NCI-H524 (cell line): ENCODE measurements around the gene IGFBP6.
A peak's percentile ranks its signal among the peaks of the same experiment; 100 is the strongest.
"Not testable (repeated sequence)": the region's sequence is repeated elsewhere in the genome, so short reads cannot be mapped to it uniquely, and the experiment has no call there.

Experiments
- DNase-seq, 2 experiments: peaks; one replicate each; lab custom pipeline; 2025; lab: John Stamatoyannopoulos, UW

IGFBP6 gene

GRCh38 chr12:53070877-53071492 lies 26.5 kb upstream of the IGFBP6 start:
- peak in 1 of 2 experiments; percentile 23 for DNase-seq

- DNase-seq: no peak
Observed at GRCh38 chr12:53071591-53072551, 25.6 kb upstream of the IGFBP6 start.

GRCh38 chr12:53073881-53074280 lies 23.6 kb upstream of the IGFBP6 start:
- no peak for DNase-seq

GRCh38 chr12:53074283-53074998 lies 23.0 kb upstream of the IGFBP6 start:
- DNase-seq: no peak

GRCh38 chr12:53074999-53075370 lies 22.5 kb upstream of the IGFBP6 start:
- DNase-seq: no peak

GRCh38 chr12:53076461-53076860 lies 21.0 kb upstream of the IGFBP6 start:
- no peak for DNase-seq

- no peak for DNase-seq
Observed at GRCh38 chr12:53077030-53077429, 20.4 kb upstream of the IGFBP6 start.

GRCh38 chr12:53078425-53079225 lies 18.8 kb upstream of the IGFBP6 start:
- peak in 1 of 2 experiments; percentile 54 for DNase-seq

GRCh38 chr12:53079226-53080117 lies 18.0 kb upstream of the IGFBP6 start, which contains the start of gene SPRYD3:
TSS of gene SPRYD3 (minus strand) at chr12:53079390. CDS start at chr12:53079333, 57 bp downstream.
- peak; percentile 93 to 96 for DNase-seq

- no peak for DNase-seq
Observed at GRCh38 chr12:53082637-53083175, 14.8 kb upstream of the IGFBP6 start.

GRCh38 chr12:53086361-53086760 lies 11.1 kb upstream of the IGFBP6 start:
- DNase-seq: no peak

- no peak for DNase-seq
Observed at GRCh38 chr12:53090105-53090504, 7.4 kb upstream of the IGFBP6 start.

- no peak for DNase-seq
Observed at GRCh38 chr12:53090554-53090953, 6.9 kb upstream of the IGFBP6 start.

GRCh38 chr12:53091756-53092155 lies 5.7 kb upstream of the IGFBP6 start:
- DNase-seq: no peak

- DNase-seq: no peak
Observed at GRCh38 chr12:53093777-53094393, 3.6 kb upstream of the IGFBP6 start.

GRCh38 chr12:53094394-53094787 lies 3.1 kb upstream of the IGFBP6 start:
- DNase-seq: no peak

GRCh38 chr12:53094796-53095595 lies 2.5 kb upstream of the IGFBP6 start:
- not testable (repeated sequence) for DNase-seq

GRCh38 chr12:53095596-53095895 lies 1.9 kb upstream of the IGFBP6 start:
- not testable (repeated sequence) for DNase-seq

- no peak for DNase-seq
Observed at GRCh38 chr12:53096089-53096741, 1.3 kb upstream of the IGFBP6 start.
